ENCODE results near the gene MTLN. TPM values are rescaled to one million over a fixed set of nuclear protein-coding genes. Genes with fewer than 3 reads are reported as not detected.

Gene MTLN
- total and polyA plus RNA-seq, 2 of the 13 experiments (the other 11 are each of a cell fraction or from before 2014, with no cell fraction given): 37.1 to 50.4 TPM

GRCh38 chr2:110182449-110182848 is 29.9 kb downstream of the MTLN start (continued):
- TF ChIP-seq ZNF552 (CRISPR knock-in tag; IDR thresholded peaks at IDR 0.05; ENCODE audit: borderline replicate concordance) (no peak), BRF2 (CRISPR knock-in tag; IDR thresholded peaks at IDR 0.05) (no peak)

DNA sequence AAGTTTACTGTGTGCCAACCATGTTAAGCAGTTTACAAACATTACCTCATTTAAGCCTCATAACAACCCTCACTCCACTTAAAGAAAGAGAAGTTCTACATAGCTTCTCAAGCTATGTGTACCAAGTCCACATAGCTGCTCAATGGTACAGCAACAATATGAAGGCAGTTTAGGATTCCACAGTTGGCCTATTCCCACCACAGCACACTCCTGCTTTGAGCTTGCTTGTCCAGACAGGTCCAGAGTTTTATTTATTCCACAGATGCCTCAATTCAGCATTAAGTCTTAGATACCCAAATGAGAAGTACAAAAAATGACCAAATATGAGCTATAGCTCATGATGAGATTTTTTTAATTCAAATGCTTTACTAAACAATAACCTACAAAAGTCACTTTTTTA is 32.3 kb downstream of the MTLN start:
- no peaks in the 10 kb centered on the region for H4K20me1 ChIP-seq (ENCODE audit: insufficient read depth, low read length)
- FAIRE-seq (no peak), DNase-seq (ENCODE audit: low spot score) (no peak), ATAC-seq (no peak)
- ChIA-PET CTCF (ENCODE audit: low intra/inter-chr PET ratio, low total read pairs) (no interaction called here), POLR2A (interaction anchor here (0.6 kb wide), 1 partner anchor 30 kb away, joined by 3 read pairs; no protein-coding TSS in a partner anchor)
- H3K9me3 ChIP-seq (ENCODE audit: low read length): peaks cover 24% of the 10 kb centered on the region
- no peak overlapping the region for H3K4me2 ChIP-seq (ENCODE audit: low read depth, low read length)
- H3K4me3 ChIP-seq (replicated peaks in 1 of 3; ENCODE audit: insufficient read depth in 1 of 3, low read depth in 2 of 3, low read length in 3 of 3): no peak overlapping the region
- no peak for TF ChIP-seq MAF1 (CRISPR knock-in tag; IDR thresholded peaks at IDR 0.05; ENCODE audit: borderline replicate concordance)
- no peak for TF ChIP-seq ZNF382 (CRISPR knock-in tag; IDR thresholded peaks at IDR 0.05; ENCODE audit: borderline replicate concordance)
- TF ChIP-seq ZFP62 (CRISPR knock-in tag; IDR thresholded peaks at IDR 0.05): no peak
- TF ChIP-seq NR2F1 (CRISPR knock-in tag; IDR thresholded peaks at IDR 0.05): no peak
- TF ChIP-seq ZBTB3 (CRISPR knock-in tag; IDR thresholded peaks at IDR 0.05; ENCODE audit: borderline replicate concordance, low read depth): no peak
- no peak for TF ChIP-seq KDM6A (CRISPR knock-in tag; IDR thresholded peaks at IDR 0.05; ENCODE audit: low read depth)
- TF ChIP-seq ARID2 (CRISPR knock-in tag; IDR thresholded peaks at IDR 0.05; ENCODE audit: borderline replicate concordance): no peak
- TF ChIP-seq ZNF431 (CRISPR knock-in tag; IDR thresholded peaks at IDR 0.05; ENCODE audit: borderline replicate concordance, low read depth): no peak
- TF ChIP-seq ZNF460 (CRISPR knock-in tag; IDR thresholded peaks at IDR 0.05; ENCODE audit: borderline replicate concordance): no peak
- TF ChIP-seq SRSF9 (IDR thresholded peaks at IDR 0.05; ENCODE audit: borderline replicate concordance, insufficient read depth, low read depth, low read length, poor library complexity, severe bottlenecking): no peak
- TF ChIP-seq ZNF784 (CRISPR knock-in tag; IDR thresholded peaks at IDR 0.05; ENCODE audit: borderline replicate concordance): no peak
- no peaks in the 10 kb centered on the region for H3K27me3 ChIP-seq (ENCODE audit: control insufficient read depth in 1 of 2, insufficient read depth in 2 of 2, low read length in 2 of 2)
- intact Hi-C loops (cut with micrococcal nuclease; ENCODE audit: unreplicated experiment) (no loop called here), in situ Hi-C loops (cut with HindIII; ENCODE audit: extremely low pct_ligation_motif_present, low pct_unique_long_range_greater_than_20kb) (no loop called here)
- H2AFZ ChIP-seq (ENCODE audit: low read length): no peak overlapping the region
- H3K4me1 ChIP-seq (ENCODE audit: insufficient read depth, low read length): no peaks in the 10 kb centered on the region
- H3K36me3 ChIP-seq (replicated peaks in 1 of 2; ENCODE audit: control insufficient read depth in 1 of 2, insufficient read depth in 2 of 2, low read length in 2 of 2): no peaks in the 10 kb centered on the region
- H3K27ac ChIP-seq (ENCODE audit: extremely low read length, insufficient read depth, low read length): no peak overlapping the region
- no peaks in the 10 kb centered on the region for H3K79me2 ChIP-seq (ENCODE audit: insufficient read depth, low read length)
- no TSS peak for BruUV-seq (replicated peaks)
- no peak overlapping the region for H3K9ac ChIP-seq (ENCODE audit: insufficient read depth, low read depth, low read length)

All from HepG2 (cell line).